A673 (cell line): ENCODE measurements around the gene PCCA.

Experiments
- EZH2 ChIP-seq: fragments of 200-600 bp; sonication (generic); IDR thresholded peaks from 2 replicates; pipeline ENCODE4 v1.6.1; 2017; ENCODE audit warnings: borderline replicate concordance, low read depth, mild to moderate bottlenecking, mixed read lengths, antibody characterized with exemption, low read length; ENCODE audit not compliant: poor library complexity, severe bottlenecking
- TF ChIP-seq, protein P1 (sequence below): fragments of 300-800, 200-600 bp; sonication (generic); conservative IDR thresholded peaks from 2 replicates; pipeline ENCODE4 v1.5.1; 2017; ENCODE audit warnings: low read depth, mild to moderate bottlenecking, antibody characterized with exemption, low read length, moderate library complexity, mixed read lengths

DNA sequence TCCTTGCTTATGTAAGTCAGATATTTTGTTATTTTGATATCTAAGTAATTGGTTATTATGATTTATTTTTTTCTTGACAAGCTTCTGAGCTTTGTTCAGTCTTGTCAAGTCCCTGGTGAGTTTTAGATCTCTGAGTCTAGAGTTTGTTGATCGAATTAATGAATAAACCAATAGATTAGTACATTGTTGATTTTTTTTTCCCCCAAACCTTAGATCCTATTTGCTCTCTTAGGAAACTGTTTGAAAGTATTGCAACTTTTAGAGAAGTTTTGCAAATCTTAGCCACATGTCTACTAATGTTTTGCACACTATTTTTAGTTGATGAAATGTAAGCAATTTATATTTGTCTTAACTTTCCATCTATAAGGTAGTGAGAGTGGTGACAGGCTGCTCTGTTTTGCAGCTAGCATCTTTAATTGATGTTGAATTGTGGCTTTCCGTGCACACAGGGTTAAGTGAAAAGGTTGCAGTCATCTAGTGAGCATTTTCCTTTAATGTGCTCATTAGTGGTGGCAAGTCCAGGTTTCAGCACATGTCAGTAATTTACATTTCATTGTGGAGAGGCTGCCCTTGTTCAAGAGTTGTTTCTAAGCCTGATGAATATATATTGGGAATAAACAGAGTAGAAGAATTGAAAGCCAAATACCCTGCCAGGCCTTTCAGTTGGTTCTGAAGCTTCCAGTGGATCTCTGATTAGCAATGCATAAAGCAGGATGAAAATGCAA, 86.3 kb downstream of the PCCA start:
- no peak for TF ChIP-seq EZH2
- TF ChIP-seq, protein P1, sequence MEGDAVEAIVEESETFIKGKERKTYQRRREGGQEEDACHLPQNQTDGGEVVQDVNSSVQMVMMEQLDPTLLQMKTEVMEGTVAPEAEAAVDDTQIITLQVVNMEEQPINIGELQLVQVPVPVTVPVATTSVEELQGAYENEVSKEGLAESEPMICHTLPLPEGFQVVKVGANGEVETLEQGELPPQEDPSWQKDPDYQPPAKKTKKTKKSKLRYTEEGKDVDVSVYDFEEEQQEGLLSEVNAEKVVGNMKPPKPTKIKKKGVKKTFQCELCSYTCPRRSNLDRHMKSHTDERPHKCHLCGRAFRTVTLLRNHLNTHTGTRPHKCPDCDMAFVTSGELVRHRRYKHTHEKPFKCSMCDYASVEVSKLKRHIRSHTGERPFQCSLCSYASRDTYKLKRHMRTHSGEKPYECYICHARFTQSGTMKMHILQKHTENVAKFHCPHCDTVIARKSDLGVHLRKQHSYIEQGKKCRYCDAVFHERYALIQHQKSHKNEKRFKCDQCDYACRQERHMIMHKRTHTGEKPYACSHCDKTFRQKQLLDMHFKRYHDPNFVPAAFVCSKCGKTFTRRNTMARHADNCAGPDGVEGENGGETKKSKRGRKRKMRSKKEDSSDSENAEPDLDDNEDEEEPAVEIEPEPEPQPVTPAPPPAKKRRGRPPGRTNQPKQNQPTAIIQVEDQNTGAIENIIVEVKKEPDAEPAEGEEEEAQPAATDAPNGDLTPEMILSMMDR: no peak
